ENCODE results near the gene PFKFB4. TPM values are rescaled to one million over a fixed set of nuclear protein-coding genes. Genes with fewer than 3 reads are reported as not detected.
A peak's percentile ranks its signal among the peaks of the same experiment; 100 is the strongest.
"Not testable (repeated sequence)": the region's sequence is repeated elsewhere in the genome, so short reads cannot be mapped to it uniquely, and the experiment has no call there.

Gene PFKFB4
- total RNA-seq, 2 experiments from 2014 or later: 42.8 to 49.1 TPM

- Mint-ChIP-seq H3K36me3 (ENCODE audit: low read depth) (peaks cover 22% of the 10 kb centered on the region), H3K27me3 (ENCODE audit: low read depth) (no peaks in the 10 kb centered on the region), H3K9me3 (ENCODE audit: insufficient read depth) (no peaks in the 10 kb centered on the region), H3K27ac (peak overlapping the region; percentile 79), H3K4me3 (peak overlapping the region; percentile 79), H3K4me1 (ENCODE audit: low read depth) (peaks cover 64% of the 10 kb centered on the region)
- no peak for DNase-seq
- ChIA-PET CTCF (interaction anchor here (1.1 to 10.0 kb wide), 4 partner anchors 9 to 68 kb away, joined by 3 to 117 read pairs (median 10); no protein-coding TSS in a partner anchor), POLR2A (interaction anchor here (1.5 to 3.6 kb wide), 5 partner anchors 24 to 63 kb away, joined by 4 to 35 read pairs (median 9); partner anchors contain the start of genes CCDC51 and TMA7)
- ATAC-seq: no peak
Observed at GRCh38 chr3:48503401-48504050, 53.1 kb downstream of the PFKFB4 start.

DNA sequence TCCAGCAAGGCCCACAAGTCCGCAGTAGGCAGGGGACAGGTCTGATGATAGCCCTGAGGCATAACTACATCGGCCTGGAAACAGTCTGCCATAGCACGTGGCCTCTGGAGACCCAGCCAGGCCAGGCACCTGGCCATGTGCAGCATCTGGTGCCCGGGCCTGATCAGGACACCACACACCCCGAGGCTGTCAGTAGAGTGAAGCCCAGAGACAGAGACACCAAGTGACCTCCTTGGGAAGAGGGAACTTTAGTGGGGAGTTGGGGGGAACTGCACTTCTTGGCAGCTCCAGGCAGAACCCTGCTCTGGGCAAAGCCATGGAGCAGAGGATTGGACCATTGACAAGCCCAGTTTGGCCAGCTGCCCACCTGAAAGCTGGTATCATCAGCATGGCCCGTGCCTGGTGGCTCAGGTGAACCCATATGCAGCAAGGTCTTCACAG lies 53.9 kb downstream of the PFKFB4 start:
- Mint-ChIP-seq H3K27me3 (ENCODE audit: low read depth) (no peaks in the 10 kb centered on the region), H3K9me3 (ENCODE audit: insufficient read depth) (no peaks in the 10 kb centered on the region), H3K4me3 (peak overlapping the region; percentile 79), H3K4me1 (ENCODE audit: low read depth) (peaks cover 64% of the 10 kb centered on the region), H3K36me3 (ENCODE audit: low read depth) (peaks cover 28% of the 10 kb centered on the region), H3K27ac (peak overlapping the region; percentile 79)
- ChIA-PET POLR2A (interaction anchor here (2.9 to 3.6 kb wide), 2 partner anchors 30 to 36 kb away, joined by 22 to 35 read pairs; a partner anchor contains a TSS), CTCF (interaction anchor here (2.0 to 3.2 kb wide), 2 partner anchors 12 to 30 kb away, joined by 4 to 16 read pairs; no protein-coding TSS in a partner anchor)
- ATAC-seq: no peak
- no peak for DNase-seq

DNA sequence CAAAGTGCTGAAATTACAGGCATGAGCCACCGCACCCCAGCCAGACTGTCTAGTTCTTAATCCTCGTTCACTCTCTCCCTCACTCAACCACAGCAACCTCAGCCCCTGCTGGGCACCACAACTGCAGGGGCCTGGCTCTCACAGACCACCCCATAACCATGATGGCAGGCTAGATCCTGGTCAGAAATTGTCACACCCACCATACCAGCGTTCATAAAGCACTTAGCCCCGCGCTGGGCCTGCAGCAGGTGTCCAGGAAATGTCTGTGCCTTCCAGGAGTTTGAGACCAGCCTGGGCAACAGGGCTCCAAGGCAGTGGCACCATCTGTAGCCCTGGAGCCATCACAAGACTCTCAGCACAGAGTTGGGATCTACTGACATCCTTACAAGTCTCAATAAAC lies 54.5 kb downstream of the PFKFB4 start:
- Mint-ChIP-seq H3K27me3 (ENCODE audit: low read depth) (no peaks in the 10 kb centered on the region), H3K4me1 (ENCODE audit: low read depth) (peaks cover 59% of the 10 kb centered on the region), H3K9me3 (ENCODE audit: insufficient read depth) (no peaks in the 10 kb centered on the region), H3K27ac (peak overlapping the region; percentile 48), H3K36me3 (ENCODE audit: low read depth) (peaks cover 32% of the 10 kb centered on the region), H3K4me3 (peak overlapping the region; percentile 79)
- no peak for ATAC-seq
- CTCF ChIA-PET: interaction anchor here (1.1 kb wide), 2 partner anchors 29 to 66 kb away, joined by 3 to 4 read pairs; no protein-coding TSS in a partner anchor
- DNase-seq: no peak
- POLR2A ChIA-PET: no interaction called here

DNA sequence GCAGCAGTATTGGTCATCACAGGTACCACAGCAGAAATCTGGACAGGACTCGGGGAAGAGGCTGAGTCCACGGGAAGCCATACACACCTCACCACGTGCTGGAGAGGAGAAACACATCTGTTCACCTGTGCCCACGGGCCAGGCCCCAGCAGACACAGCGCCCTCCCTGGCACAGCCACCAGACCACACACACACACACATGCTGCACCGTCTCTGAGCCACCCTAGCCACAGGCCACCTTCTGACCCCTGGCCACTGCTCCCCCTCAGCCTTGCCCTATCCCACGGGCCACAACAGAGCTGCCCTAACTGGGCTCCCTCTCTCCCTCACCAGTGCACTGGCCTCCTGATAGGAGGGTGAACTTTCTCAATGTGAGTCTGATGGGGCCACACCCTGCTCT lies 55.4 kb downstream of the PFKFB4 start:
- CTCF ChIA-PET: interaction anchor here (1.1 kb wide), 2 partner anchors 28 to 65 kb away, joined by 3 to 4 read pairs; no protein-coding TSS in a partner anchor
- H3K27me3 Mint-ChIP-seq (ENCODE audit: low read depth): no peaks in the 10 kb centered on the region
- peaks cover 32% of the 10 kb centered on the region for H3K36me3 Mint-ChIP-seq (ENCODE audit: low read depth)
- H3K4me3 Mint-ChIP-seq: no peak overlapping the region
- ATAC-seq (no peak), DNase-seq (no peak)
- peaks cover 50% of the 10 kb centered on the region for H3K4me1 Mint-ChIP-seq (ENCODE audit: low read depth)
- H3K27ac Mint-ChIP-seq: peak overlapping the region; percentile 39
- H3K9me3 Mint-ChIP-seq (ENCODE audit: insufficient read depth): no peaks in the 10 kb centered on the region
- POLR2A ChIA-PET: interaction anchor here (1.8 kb wide), 1 partner anchor 28 kb away, joined by 5 read pairs; no protein-coding TSS in a partner anchor

- ChIA-PET CTCF (interaction anchor here (1.8 kb wide), 1 partner anchor 65 kb away, joined by 7 read pairs; no protein-coding TSS in a partner anchor), POLR2A (interaction anchor here (0.7 to 1.8 kb wide), 3 partner anchors 28 to 36 kb away, joined by 3 to 5 read pairs (median 4); no protein-coding TSS in a partner anchor)
- Mint-ChIP-seq H3K4me1 (ENCODE audit: low read depth) (peaks cover 45% of the 10 kb centered on the region), H3K27me3 (ENCODE audit: low read depth) (no peaks in the 10 kb centered on the region), H3K27ac (peak overlapping the region; percentile 27), H3K36me3 (ENCODE audit: low read depth) (peaks cover 32% of the 10 kb centered on the region), H3K4me3 (no peak overlapping the region), H3K9me3 (ENCODE audit: insufficient read depth) (no peaks in the 10 kb centered on the region)
- ATAC-seq (no peak), DNase-seq (no peak)
Observed at GRCh38 chr3:48500656-48501055, 55.9 kb downstream of the PFKFB4 start.

DNA sequence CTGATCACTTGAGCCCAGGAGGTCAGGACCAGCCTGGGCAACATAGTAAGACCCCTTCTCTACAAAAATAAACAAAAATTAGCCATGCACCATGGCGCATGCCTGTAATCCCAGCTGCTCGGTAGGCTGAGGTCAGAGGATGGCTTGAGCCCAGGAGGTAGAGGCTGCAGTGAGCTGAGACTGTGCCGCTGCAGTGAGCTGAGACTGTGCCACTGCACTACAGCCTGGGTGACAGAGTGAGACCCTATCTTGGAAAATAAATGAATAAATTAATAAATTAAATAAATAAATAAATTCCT lies 63.5 kb downstream of the PFKFB4 start:
- Mint-ChIP-seq H3K36me3 (ENCODE audit: low read depth) (peaks cover 28% of the 10 kb centered on the region), H3K27me3 (ENCODE audit: low read depth) (no peaks in the 10 kb centered on the region), H3K9me3 (ENCODE audit: insufficient read depth) (no peaks in the 10 kb centered on the region), H3K27ac (no peak overlapping the region), H3K4me3 (no peak overlapping the region), H3K4me1 (ENCODE audit: low read depth) (peaks cover 3% of the 10 kb centered on the region)
- DNase-seq (no peak), ATAC-seq (no peak)
- ChIA-PET POLR2A (no interaction called here), CTCF (no interaction called here)

- Mint-ChIP-seq H3K4me1 (ENCODE audit: low read depth) (peaks cover under 1% of the 10 kb centered on the region), H3K27me3 (ENCODE audit: low read depth) (no peaks in the 10 kb centered on the region), H3K36me3 (ENCODE audit: low read depth) (peaks cover 26% of the 10 kb centered on the region), H3K9me3 (ENCODE audit: insufficient read depth) (no peaks in the 10 kb centered on the region), H3K27ac (no peak overlapping the region), H3K4me3 (no peak overlapping the region)
- CTCF ChIA-PET: no interaction called here
- DNase-seq: no peak
- POLR2A ChIA-PET: interaction anchor here (0.7 kb wide), 1 partner anchor 45 kb away, joined by 3 read pairs; no protein-coding TSS in a partner anchor
- ATAC-seq: no peak
Observed at GRCh38 chr3:48492461-48493202, 64.0 kb downstream of the PFKFB4 start.

GRCh38 chr3:48486952-48487351 lies 69.7 kb downstream of the PFKFB4 start:
- CTCF ChIA-PET: no interaction called here
- POLR2A ChIA-PET: no interaction called here

DNA sequence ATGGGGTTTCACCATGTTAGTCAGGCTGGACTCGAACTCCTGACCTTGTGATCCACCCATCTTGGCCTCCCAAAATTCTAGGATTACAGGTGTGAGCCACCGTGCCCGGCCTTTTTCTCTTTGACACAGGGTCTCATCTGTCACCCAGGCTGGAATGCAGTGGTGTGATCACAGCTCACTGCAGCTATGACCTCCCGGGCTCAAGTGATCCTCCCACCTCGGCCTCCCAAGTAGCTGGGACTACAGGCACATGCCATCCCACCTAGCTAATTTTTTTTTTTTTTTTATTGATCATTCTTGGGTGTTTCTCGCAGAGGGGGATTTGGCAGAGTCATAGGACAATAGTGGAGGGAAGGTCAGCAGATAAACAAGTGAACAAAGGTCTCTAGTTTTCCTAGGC lies 73.8 kb downstream of the PFKFB4 start:
- DNase-seq; H3K27me3 Mint-ChIP-seq (ENCODE audit: low read depth); H3K4me3 Mint-ChIP-seq; H3K27ac Mint-ChIP-seq; ATAC-seq; H3K9me3 Mint-ChIP-seq (ENCODE audit: insufficient read depth): not testable (repeated sequence)
- peaks cover 12% of the 10 kb centered on the region for H3K36me3 Mint-ChIP-seq (ENCODE audit: low read depth)
- POLR2A ChIA-PET: interaction anchor here (1.9 kb wide), 1 partner anchor 10 kb away, joined by 9 read pairs; no protein-coding TSS in a partner anchor
- peaks cover 25% of the 10 kb centered on the region for H3K4me1 Mint-ChIP-seq (ENCODE audit: low read depth)
- CTCF ChIA-PET: interaction anchor here (1.2 kb wide), 1 partner anchor 47 kb away, joined by 5 read pairs; no protein-coding TSS in a partner anchor

More at GRCh38 chr3:48486952-48487351, 69.7 kb downstream of the PFKFB4 start:
- DNase-seq (no peak), ATAC-seq (no peak)
- H3K27ac Mint-ChIP-seq: no peak overlapping the region
- H3K4me1 Mint-ChIP-seq (ENCODE audit: low read depth): no peaks in the 10 kb centered on the region
- peaks cover 6% of the 10 kb centered on the region for H3K36me3 Mint-ChIP-seq (ENCODE audit: low read depth)
- H3K9me3 Mint-ChIP-seq (ENCODE audit: insufficient read depth): no peaks in the 10 kb centered on the region
- no peak overlapping the region for H3K4me3 Mint-ChIP-seq
- H3K27me3 Mint-ChIP-seq (ENCODE audit: low read depth): no peaks in the 10 kb centered on the region

GRCh38 chr3:48480891-48481290 lies 75.7 kb downstream of the PFKFB4 start:
- H3K4me1 Mint-ChIP-seq (ENCODE audit: low read depth): peaks cover 42% of the 10 kb centered on the region
- not testable (repeated sequence) for ATAC-seq; H3K27me3 Mint-ChIP-seq (ENCODE audit: low read depth); H3K27ac Mint-ChIP-seq; H3K4me3 Mint-ChIP-seq; H3K9me3 Mint-ChIP-seq (ENCODE audit: insufficient read depth); DNase-seq
- CTCF ChIA-PET: interaction anchor here (4.4 kb wide), 1 partner anchor 45 kb away, joined by 18 read pairs; no protein-coding TSS in a partner anchor
- POLR2A ChIA-PET: interaction anchor here (1.9 kb wide), 1 partner anchor 8 kb away, joined by 9 read pairs; no protein-coding TSS in a partner anchor
- H3K36me3 Mint-ChIP-seq (ENCODE audit: low read depth): peaks cover 21% of the 10 kb centered on the region

- Mint-ChIP-seq H3K9me3 (ENCODE audit: insufficient read depth) (no peaks in the 10 kb centered on the region), H3K4me1 (ENCODE audit: low read depth) (peaks cover 56% of the 10 kb centered on the region), H3K4me3 (peak overlapping the region; percentile 83), H3K27ac (peak overlapping the region; percentile 100), H3K36me3 (ENCODE audit: low read depth) (peaks cover 32% of the 10 kb centered on the region), H3K27me3 (ENCODE audit: low read depth) (no peaks in the 10 kb centered on the region)
- peak; percentile 82 for DNase-seq
- ATAC-seq: peak; percentile 88
- ChIA-PET POLR2A (interaction anchor here (0.6 to 4.7 kb wide), 7 partner anchors 12 to 798 kb away, joined by 3 to 44 read pairs (median 3); partner anchors contain the start of genes CCDC51 and SHISA5), CTCF (interaction anchor here (0.8 to 4.4 kb wide), 3 partner anchors 12 to 43 kb away, joined by 3 to 18 read pairs (median 4); no protein-coding TSS in a partner anchor)
Observed at GRCh38 chr3:48478626-48479555, 77.7 kb downstream of the PFKFB4 start.

Measured in activated CD8-positive, alpha-beta T cell treated with anti-CD3 and anti-CD28 coated beads, Interleukin-2, amount 10 ng/mL, durations not matched to agents 7 days and 5 days (primary cell).